Lung (tissue), 12 donors: ENCODE results near the gene HDAC10. TPM values are rescaled to one million over a fixed set of nuclear protein-coding genes. Genes with fewer than 3 reads are reported as not detected.
A peak's percentile ranks its signal among the peaks of the same experiment; 100 is the strongest.

Source experiments
- ATAC-seq: fragments of 200-7000 bp; cut with Tn5 transposase; one replicate; pipeline ENCODE4 v1.9.1; 2020; ENCODE audit warnings: moderate number of reproducible peaks; ENCODE audit not compliant: insufficient read depth, low FRiP score
- DNase-seq, 3 donors: peaks; one replicate each; pipeline ENCODE4 v3.0.0-alpha.2; 2013 to 2017
- H3K27ac ChIP-seq, 2 donors: one replicate each; pipeline ENCODE4 v1.5.1; 2013; ENCODE audit warnings: mild to moderate bottlenecking in 2 of 2, moderate library complexity in 2 of 2, control low read depth in 1 of 2, inconsistent platforms in 1 of 2, low read depth in 1 of 2, low read length in 1 of 2
- H3K27me3 ChIP-seq, 3 donors: one replicate each; pipeline ENCODE4 v1.5.1; 2013; ENCODE audit warnings: low read length in 2 of 3; ENCODE audit not compliant: control insufficient read depth in 3 of 3, insufficient read depth in 3 of 3
- H3K36me3 ChIP-seq, 4 donors: one replicate each; pipeline ENCODE4 v1.5.1; 2013; ENCODE audit warnings: low read length in 4 of 4, mild to moderate bottlenecking in 1 of 4, moderate library complexity in 1 of 4; ENCODE audit not compliant: control insufficient read depth in 4 of 4, insufficient read depth in 4 of 4
- H3K4me1 ChIP-seq, 5 donors: one replicate each; pipeline ENCODE4 v1.5.1; 2013; ENCODE audit warnings: low read length in 5 of 5, mild to moderate bottlenecking in 2 of 5, moderate library complexity in 1 of 5; ENCODE audit not compliant: control insufficient read depth in 5 of 5, insufficient read depth in 5 of 5
- H3K4me3 ChIP-seq: one replicate; pipeline ENCODE4 v1.5.1; 2013; ENCODE audit warnings: mild to moderate bottlenecking, control low read depth, moderate library complexity
- H3K9ac ChIP-seq, 2 donors: one replicate each; pipeline ENCODE4 v1.5.1; 2013; ENCODE audit warnings: low read length in 2 of 2, control low read depth in 1 of 2; ENCODE audit not compliant: insufficient read depth in 1 of 2
- H3K9me3 ChIP-seq, 4 donors: one replicate each; pipeline ENCODE4 v1.5.1; 2013; ENCODE audit warnings: low read length in 3 of 4, mild to moderate bottlenecking in 1 of 4, moderate library complexity in 1 of 4; ENCODE audit not compliant: control insufficient read depth in 4 of 4, insufficient read depth in 3 of 4
- WGBS, 2 donors: extraction: QIAGEN DNeasy Blood & Tissue Kit; methylation state at CpG; one replicate each; pipeline ENCODE4 v1.1.7; 2013; 5-methylcytosine and 5-hydroxymethylcytosine counted together
- polyA plus RNA-seq, 2 donors: library from polyadenylated mRNA; stranded (reverse); fragments of 200-250 nt; gene quantifications; one replicate each; pipeline ENCODE4 v1.2.1, GENCODE V29; 2013
- total RNA-seq, 2 donors: library from RNA; depleted of rRNA in 1 of 2; stranded (reverse); fragments of >200 nt in 1 of 2; gene quantifications; one replicate each; pipeline ENCODE4 v1.2.1, GENCODE V29; 2014 to 2021
- TF ChIP-seq, protein P1 (sequence below): IDR thresholded peaks from 2 replicates; pipeline ENCODE4 v1.5.1; 2012; ENCODE audit warnings: mild to moderate bottlenecking; ENCODE audit errors: control extremely low read depth, extremely low read depth
- donor health status: control.
- donor health status: control.
- donor health status: Bipolar disorder and iron deficiency.
- donor health status: healthy.
- donor health status: DM: yes; HTN: yes; CAD: no.

HDAC10 gene
- total and polyA plus RNA-seq, 4 donors, result 32.2 to 53.7 (median 36.3) TPM

GRCh38 chr22:50251477-50252081 lies 514 bp upstream of the HDAC10 start:
- ATAC-seq (no peak), DNase-seq (no peak)
- Histone ChIP-seq H3K9me3 (no peaks in the 10 kb centered on the region), H3K27ac (peak overlapping the region in 1 of 2 donors; percentile 5), H3K9ac (no peak overlapping the region), H3K4me1 (peaks cover 3 to 13% (median 8%) of the 10 kb centered on the region in 5 donors), H3K4me3 (no peak overlapping the region), H3K36me3 (peaks cover 0 to 13% (median 10%) of the 10 kb centered on the region in 4 donors), H3K27me3 (no peaks in the 10 kb centered on the region)
- WGBS, 2 donors, result 8 to 9% methylated on average over 36 of the region's 36 CpGs
- TF ChIP-seq, protein P1, sequence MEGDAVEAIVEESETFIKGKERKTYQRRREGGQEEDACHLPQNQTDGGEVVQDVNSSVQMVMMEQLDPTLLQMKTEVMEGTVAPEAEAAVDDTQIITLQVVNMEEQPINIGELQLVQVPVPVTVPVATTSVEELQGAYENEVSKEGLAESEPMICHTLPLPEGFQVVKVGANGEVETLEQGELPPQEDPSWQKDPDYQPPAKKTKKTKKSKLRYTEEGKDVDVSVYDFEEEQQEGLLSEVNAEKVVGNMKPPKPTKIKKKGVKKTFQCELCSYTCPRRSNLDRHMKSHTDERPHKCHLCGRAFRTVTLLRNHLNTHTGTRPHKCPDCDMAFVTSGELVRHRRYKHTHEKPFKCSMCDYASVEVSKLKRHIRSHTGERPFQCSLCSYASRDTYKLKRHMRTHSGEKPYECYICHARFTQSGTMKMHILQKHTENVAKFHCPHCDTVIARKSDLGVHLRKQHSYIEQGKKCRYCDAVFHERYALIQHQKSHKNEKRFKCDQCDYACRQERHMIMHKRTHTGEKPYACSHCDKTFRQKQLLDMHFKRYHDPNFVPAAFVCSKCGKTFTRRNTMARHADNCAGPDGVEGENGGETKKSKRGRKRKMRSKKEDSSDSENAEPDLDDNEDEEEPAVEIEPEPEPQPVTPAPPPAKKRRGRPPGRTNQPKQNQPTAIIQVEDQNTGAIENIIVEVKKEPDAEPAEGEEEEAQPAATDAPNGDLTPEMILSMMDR, result no peak

- H3K9ac ChIP-seq, result no peak overlapping the region
- no peaks in the 10 kb centered on the region for H3K27me3 ChIP-seq
- no peak for DNase-seq
- no peaks in the 10 kb centered on the region for H3K9me3 ChIP-seq
- H3K4me3 ChIP-seq, result no peak overlapping the region
- peaks cover 0 to 19% (median 14%) of the 10 kb centered on the region in 4 donors for H3K36me3 ChIP-seq
- H3K27ac ChIP-seq, result no peak overlapping the region
- WGBS, 2 donors, result 74 to 78% methylated on average over 11 of the region's 11 CpGs
- ATAC-seq, result no peak
- TF ChIP-seq, protein P1, result no peak
- H3K4me1 ChIP-seq, result peaks cover 3 to 19% (median 8%) of the 10 kb centered on the region in 5 donors
Observed at GRCh38 chr22:50250249-50250554, 863 bp downstream of the HDAC10 start.

DNA sequence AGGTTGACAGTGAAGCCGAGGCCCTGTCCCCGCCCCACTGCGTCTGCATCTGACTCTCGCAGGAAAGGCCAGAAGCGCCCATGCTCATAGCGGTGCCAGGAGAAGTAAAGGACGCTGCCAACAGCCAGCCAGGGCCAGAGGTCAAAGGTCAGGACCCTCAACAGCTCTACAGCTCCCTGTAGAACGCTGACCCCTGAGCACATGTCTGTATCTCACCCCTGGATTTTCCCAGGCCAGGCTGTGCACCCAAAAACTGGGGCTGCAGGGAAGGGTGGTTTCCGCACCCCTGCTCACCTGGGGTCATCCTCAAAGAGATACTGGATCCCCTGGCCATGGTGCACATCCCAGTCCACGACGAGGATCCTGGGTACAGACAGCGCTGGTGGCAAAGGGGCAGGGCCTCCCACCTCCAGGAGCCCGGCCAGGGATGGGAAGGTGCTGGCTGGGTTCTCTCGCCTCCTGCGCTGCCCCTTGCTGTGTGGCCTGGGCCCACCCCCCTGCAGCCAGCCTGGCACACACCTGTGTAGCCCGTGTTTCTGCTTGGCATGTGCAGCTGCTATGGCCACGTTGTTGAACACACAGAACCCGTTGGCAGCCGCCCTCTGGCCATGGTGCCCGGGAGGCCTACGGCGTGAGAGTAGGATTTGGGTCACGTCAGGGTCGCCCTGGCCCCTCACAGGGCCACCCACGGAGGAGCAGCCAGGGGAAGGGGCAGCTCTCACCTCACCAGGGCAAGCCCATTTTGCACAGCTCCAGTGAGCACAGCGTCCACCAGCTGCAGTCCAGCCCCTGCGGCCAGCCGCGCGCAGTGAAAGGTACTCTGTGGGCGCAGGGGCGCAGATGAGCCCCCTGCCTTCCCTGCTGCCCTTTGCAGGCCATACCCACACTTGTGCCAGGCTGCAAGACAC lies 1.5 kb downstream of the HDAC10 start:
- Histone ChIP-seq H3K9me3 (no peaks in the 10 kb centered on the region), H3K27me3 (no peaks in the 10 kb centered on the region), H3K4me3 (no peak overlapping the region), H3K36me3 (peaks cover 0 to 16% (median 12%) of the 10 kb centered on the region in 4 donors), H3K27ac (no peak overlapping the region), H3K4me1 (peaks cover 3 to 19% (median 8%) of the 10 kb centered on the region in 5 donors), H3K9ac (no peak overlapping the region)
- TF ChIP-seq, protein P1, result no peak
- no peak for DNase-seq
- 91 to 94% methylated on average over 30 to 32 of the region's 32 CpGs for WGBS, 2 donors
- ATAC-seq, result no peak
